ENCODE results near the gene SND1.
A peak's percentile ranks its signal among the peaks of the same experiment; 100 is the strongest.

SND1 gene

DNA sequence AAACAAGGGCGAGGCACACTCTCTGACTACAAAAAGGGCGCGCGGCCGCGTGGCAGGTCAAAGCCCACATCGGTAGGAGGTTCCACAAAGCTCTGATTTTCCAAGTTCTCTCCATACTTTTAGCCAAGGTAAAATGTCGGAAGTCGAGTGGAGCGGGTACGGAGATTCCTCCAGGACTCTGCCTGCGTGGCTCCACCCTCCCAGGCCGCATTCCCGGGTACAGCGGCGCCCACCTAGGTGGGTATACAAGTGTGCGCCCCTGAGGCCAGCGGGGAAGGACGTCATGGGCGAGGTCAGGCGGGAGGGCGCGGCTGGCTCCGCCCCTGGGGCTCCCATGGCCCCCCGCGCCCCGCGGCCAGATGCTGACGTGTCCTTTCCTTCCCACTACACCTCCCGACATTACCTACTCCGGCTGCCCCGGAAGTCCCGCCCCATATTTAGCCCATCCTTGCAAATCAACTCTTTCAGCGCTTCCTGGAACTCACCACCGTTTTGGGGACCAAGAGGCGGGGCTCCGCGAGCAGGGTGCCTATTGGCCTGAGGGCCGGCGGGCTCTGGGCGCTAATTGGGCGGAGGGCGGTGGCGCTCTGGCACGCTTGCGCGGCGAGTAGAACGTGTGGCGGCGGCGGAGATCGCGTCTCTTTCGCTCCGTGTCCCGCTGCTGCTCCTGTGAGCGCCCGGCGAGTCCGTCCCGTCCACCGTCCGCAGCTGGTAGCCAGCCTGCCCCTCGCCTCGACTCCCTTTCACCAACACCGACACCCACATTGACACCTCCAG is at the start of gene SND1:
SND1 (plus strand) TSS at position 639 of the 777 bp plus-strand sequence. CDS start 180 bp downstream, outside the sequence.
- DNase-seq = peak; percentile 98
- no peak for TF ChIP-seq GATA1 (IDR thresholded peaks at IDR 0.05; ENCODE audit: low read depth, low read length)
- peak; percentile 93 for TF ChIP-seq POLR2A (IDR thresholded peaks at IDR 0.05; ENCODE audit: low read length)

DNA sequence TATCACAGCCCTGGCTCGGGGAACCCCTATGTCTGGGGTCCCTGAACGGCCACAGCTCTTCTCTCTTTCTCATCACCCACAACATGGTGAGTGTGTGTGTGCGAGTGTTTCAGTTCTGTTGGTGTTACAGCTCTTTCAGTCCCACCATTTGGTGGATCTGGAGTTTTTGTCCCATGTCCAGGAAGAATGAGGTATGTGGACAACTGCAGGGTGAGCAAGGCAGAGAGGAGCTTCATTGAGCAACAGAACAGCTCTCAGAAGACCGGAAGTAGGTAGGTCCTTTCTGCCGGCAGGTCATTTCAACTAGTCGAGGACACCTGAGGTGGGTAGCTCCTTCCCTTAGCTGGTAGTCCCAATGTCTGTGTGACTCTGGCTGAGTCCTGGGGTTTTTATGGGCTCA is 43.5 kb upstream of the SND1 start:
- DNase-seq = no peak
- TF ChIP-seq GATA1 (IDR thresholded peaks at IDR 0.05; ENCODE audit: low read depth, low read length) = no peak
- no peak for TF ChIP-seq POLR2A (IDR thresholded peaks at IDR 0.05; ENCODE audit: low read length)

DNA sequence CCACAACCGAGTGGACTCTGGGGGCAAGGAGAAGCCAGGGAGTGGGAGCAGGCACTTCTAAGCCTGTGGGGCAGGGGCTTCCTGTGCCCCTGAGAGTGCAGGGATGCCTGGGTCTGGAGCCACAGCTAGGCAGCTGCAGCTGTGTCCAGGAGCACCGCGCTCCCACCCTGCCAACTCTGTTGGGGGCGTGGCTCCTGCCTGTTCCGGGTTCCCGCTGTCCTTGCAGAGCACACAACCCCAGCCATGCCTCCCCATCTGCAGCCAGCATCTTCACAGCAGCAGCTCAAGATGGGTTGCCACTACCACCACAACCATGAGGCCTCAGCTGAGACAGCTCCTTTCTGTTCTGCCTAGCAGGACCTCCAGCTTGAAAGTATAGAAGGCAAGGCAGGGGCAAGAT is 42.7 kb upstream of the SND1 start:
- TF ChIP-seq GATA1 (IDR thresholded peaks at IDR 0.05; ENCODE audit: low read depth, low read length) (no peak), POLR2A (IDR thresholded peaks at IDR 0.05; ENCODE audit: low read length) (no peak)
- DNase-seq = no peak

DNA sequence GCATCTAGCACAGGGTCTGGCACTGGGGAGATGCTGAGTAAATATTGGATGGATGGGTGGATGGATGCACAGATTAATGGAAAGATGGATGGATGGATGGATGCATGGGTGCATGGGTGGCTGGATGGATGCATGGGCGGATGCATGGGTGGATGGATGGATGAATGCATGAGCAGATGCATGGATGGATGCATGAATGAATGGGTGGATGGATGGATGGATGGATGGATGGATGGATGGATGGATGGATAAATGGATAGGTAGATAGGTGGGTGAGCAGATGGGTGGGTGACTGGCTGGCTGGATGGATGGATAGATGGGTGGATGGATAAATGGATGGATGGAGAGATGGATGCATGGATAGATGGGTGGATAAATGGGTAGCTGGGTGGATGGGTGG is 39.7 kb upstream of the SND1 start:
- TF ChIP-seq GATA1 (IDR thresholded peaks at IDR 0.05; ENCODE audit: low read depth, low read length) = no peak
- TF ChIP-seq POLR2A (IDR thresholded peaks at IDR 0.05; ENCODE audit: low read length) = no peak

DNA sequence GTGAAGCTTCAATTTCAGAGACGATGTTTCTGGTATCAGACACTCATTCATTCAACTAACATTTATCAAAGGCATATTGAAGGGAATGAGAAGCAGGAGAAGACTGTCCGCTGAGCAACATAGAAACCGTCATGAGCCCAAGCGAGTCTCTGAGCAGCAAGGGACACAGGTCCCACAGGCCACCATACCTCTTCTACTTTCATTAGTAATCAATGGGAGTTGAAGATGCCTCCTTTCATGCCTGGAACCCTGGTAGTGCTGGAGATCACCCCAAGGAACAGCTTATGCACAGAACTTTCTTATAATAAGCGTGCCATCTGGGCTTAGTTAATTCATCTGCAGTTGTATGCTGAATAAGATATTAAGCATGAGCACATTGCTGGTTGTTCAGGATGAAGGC is 35.3 kb upstream of the SND1 start:
- DNase-seq = no peak
- no peak for TF ChIP-seq GATA1 (IDR thresholded peaks at IDR 0.05; ENCODE audit: low read depth, low read length)
- TF ChIP-seq POLR2A (IDR thresholded peaks at IDR 0.05; ENCODE audit: low read length) = no peak

More for the DNA sequence above, 39.7 kb upstream of the SND1 start:
- DNase-seq = no peak

DNA sequence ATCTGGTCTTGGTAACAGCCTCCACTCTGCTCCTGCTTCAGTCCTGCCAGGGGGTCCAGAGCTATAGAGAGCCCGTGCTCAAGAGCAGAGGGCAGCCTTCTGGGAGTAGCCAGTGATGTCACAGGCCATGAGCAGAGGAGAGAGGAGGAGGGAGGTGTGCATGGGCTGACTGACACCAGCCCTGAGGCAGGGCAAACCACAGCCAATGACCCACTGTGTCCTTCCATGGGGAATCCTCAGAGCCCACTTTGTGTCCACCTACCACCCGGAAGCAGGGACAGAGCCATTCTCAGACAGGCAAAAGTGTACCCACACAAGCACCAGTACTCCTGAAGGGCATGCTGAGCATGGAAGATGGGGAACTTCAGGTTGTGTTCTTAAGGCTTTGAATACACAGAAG is 34.0 kb upstream of the SND1 start, which contains the start of gene PAX4:
PAX4 (minus strand) TSS at position 101 of the 400 bp plus-strand sequence. CDS start 2,214 bp downstream, outside the sequence.
- no peak for TF ChIP-seq GATA1 (IDR thresholded peaks at IDR 0.05; ENCODE audit: low read depth, low read length)
- TF ChIP-seq POLR2A (IDR thresholded peaks at IDR 0.05; ENCODE audit: low read length) = no peak
- DNase-seq = no peak

DNA sequence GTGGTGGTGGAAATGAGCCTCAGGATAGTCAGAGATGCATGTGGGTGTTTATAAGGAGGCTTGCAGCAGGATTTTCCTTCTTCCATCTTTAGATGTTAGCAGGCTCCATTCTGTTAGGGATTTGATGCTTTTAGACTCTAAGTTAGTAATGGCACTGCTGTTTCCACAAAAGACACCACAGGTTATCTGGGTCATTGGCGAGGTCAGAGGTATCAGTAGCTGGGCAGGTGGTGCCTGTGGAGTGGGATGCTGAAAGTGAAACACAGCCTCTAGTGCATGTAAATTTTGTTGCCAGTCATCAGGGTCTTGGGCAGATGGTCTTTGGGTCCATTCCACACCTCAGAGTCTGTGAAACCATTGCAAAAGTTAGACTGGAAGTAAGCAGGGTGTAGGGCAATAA is 33.2 kb upstream of the SND1 start:
- TF ChIP-seq GATA1 (IDR thresholded peaks at IDR 0.05; ENCODE audit: low read depth, low read length) (no peak), POLR2A (IDR thresholded peaks at IDR 0.05; ENCODE audit: low read length) (no peak)
- DNase-seq = no peak

DNA sequence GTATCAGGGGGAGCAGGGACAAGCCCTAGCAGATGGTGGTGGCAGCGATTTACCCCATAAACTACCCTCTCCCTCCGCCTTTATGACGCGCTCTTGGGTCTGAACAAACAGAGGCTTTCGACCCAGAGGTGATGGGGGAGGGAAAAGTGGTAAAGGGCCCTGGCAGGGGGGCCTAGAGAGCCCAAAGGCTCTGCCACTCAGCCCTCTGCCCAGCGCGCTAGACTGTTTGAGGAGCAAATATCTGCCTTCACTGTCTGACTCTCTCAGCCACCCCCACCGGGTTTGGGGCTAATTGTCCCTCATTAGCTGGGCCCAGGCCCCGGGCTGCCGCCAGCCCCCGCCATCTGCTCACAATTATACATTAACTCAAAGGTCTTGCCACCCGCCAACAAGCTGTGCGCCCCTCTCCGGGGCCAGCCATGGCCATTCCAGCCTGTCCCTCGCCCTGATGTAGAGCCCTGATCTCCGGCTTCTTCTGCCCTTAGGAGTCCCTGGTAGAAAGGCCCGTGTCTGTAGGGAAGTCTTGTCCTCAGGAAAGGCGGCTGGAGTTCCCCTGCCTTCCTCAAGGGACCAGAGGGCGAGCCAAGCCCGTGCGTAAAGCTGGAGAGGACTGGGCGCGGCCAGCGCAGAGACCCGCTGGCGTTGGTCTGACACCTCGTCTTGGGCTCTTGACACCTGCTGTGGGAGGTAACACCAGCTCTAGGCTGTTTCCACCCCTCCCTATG is 32.2 kb upstream of the SND1 start:
- no peak for DNase-seq

DNA sequence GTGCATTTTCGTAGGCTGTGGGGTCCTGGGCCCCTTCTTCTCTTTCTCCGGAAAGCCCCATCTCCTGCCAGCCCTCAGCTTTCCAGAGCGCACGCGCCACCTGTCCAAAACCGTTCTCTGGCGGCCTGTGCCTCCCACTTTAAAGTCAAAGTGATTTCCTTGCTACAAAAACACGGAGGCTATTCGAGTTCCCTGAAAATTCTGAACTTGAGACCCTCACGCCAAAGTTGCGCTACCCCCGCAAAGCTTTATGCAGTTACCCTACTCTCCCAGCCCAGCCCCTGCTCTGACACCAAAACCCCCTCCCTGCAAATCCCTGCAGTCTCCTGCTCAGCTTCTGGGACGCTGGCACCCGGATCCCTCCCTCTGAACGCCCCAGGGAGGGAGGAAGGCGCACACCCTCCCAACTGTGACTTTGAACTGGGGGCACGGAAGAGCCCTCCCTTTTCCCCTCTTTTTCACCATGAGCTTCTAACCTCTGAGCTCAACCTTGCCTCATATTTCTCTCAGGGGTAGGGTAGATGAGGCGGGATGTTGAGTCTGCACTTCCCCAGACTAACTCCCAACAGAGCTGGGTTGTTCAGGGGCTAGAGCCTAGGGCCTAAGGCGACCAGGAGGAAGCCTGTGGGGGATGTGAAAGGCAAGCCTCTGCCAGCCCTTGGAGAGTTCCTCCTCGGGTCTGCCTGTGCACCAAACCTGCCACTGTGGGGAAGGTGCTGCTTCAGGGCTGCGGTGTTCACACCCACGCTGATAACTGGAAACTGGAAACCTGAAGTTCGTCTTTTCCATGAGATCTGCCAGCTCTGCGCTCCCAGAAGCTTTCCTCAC is 31.4 kb upstream of the SND1 start:
- TF ChIP-seq POLR2A (IDR thresholded peaks at IDR 0.05; ENCODE audit: low read length) (no peak), GATA1 (IDR thresholded peaks at IDR 0.05; ENCODE audit: low read depth, low read length) (no peak)
- DNase-seq = no peak

More for the DNA sequence above, 32.2 kb upstream of the SND1 start:
- TF ChIP-seq GATA1 (IDR thresholded peaks at IDR 0.05; ENCODE audit: low read depth, low read length) = no peak
- TF ChIP-seq POLR2A (IDR thresholded peaks at IDR 0.05; ENCODE audit: low read length) = no peak

DNA sequence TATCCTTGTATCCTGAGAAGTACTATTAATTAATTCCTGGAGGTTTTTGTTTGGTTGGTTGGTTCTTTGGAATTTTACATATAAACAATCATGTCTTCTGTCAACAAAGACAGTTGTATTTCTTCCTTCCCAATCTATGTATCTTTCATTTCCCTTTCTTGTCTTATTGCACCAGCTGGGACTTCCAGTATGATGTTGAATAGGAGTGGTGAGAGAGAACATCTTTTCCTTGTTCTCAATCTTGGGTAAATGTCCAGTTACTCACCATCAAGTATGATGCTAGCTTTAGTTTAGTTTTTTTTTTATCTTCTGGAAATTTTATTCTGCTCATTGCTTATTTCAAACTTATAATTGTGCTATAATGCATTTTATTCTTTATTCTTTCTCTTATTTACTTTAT is 26.7 kb upstream of the SND1 start:
- TF ChIP-seq POLR2A (IDR thresholded peaks at IDR 0.05; ENCODE audit: low read length) = no peak
- TF ChIP-seq GATA1 (IDR thresholded peaks at IDR 0.05; ENCODE audit: low read depth, low read length) = no peak
- no peak for DNase-seq

DNA sequence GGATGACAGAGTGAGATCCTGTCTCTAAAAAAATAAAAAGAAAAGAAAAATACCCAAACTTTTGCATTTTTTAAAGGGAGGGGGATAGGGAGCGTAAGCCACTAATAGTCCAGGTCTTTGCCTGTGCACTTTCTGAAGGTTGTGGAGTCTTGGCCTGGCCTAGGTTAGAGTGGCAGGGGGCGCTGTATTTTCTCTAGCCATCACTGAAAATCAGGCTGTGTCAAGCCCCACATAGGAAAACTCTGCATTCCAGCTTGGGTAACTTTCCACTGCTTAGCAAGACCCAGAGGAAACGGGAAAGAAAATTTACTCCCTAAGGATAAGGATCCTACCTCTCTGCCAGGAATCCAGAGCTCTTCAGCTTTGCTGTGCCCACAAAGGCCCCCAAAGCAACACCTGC is 23.5 kb upstream of the SND1 start:
- TF ChIP-seq POLR2A (IDR thresholded peaks at IDR 0.05; ENCODE audit: low read length) = no peak
- TF ChIP-seq GATA1 (IDR thresholded peaks at IDR 0.05; ENCODE audit: low read depth, low read length) = no peak
- DNase-seq = no peak

DNA sequence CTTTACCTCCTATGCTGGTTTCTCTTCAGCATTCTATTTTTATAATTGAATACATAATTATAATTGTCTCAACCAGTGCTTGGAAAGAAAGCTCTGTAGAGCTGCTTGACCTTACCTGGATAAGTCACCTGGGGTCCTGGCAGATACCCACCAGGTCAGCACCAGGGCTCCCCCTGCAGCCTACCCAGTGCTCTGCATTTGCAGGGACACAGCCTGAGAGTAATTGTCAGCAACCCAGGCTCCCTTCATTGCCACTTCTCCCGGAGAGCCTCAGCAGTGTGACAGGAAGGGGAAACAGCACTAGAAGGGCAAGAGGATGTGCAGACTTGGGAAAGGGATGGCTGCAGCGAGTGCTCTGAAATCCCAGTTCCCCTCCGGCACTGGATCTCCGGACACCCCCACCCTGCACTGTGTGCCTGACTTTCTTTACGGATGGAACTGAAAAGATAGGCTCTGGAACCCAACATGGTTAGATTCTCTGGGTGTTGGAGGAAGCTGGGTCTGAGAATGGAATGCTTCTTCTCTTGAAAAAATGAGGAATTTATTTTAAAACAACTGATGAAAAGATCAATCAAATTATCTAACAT is 22.6 kb upstream of the SND1 start:
- no peak for TF ChIP-seq POLR2A (IDR thresholded peaks at IDR 0.05; ENCODE audit: low read length)
- TF ChIP-seq GATA1 (IDR thresholded peaks at IDR 0.05; ENCODE audit: low read depth, low read length) = no peak
- DNase-seq = peak in 1 of 2 experiments; percentile 29

DNA sequence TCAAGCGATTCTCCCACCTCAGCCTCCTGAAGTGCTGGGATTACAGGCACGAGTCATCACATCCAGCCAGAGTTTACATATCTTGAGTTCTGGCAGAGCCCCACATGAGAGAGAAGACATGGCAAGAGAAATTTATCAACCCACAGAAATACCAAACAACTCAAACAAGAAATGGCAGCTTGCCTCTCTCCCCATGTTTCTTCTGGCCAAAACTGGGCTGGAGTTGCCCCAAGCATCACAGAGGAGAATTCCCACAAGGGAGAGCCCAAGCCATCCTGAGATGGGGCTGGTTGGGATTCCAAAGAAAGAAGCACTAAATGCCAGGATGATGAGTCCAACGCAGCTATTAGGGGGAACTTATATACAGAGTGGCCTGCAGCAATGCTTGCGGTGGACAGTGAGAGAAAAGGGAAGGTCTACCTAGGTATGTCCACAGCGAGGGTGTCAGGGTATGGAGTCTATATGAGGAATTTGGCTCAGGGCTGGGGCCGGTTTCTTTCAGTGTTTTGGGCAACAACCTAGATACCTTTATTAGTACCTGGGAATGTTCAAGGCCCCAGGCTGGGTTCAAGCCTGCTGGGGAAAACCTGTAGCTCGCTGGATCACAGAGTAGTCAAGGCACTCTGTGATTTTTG is 19.6 kb upstream of the SND1 start:
- TF ChIP-seq GATA1 (IDR thresholded peaks at IDR 0.05; ENCODE audit: low read depth, low read length) = no peak
- no peak for TF ChIP-seq POLR2A (IDR thresholded peaks at IDR 0.05; ENCODE audit: low read length)
- no peak for DNase-seq

Measured in erythroblast (primary cell).